GM23338 (cell line): ENCODE data around the gene PTPRN2. TPM values are rescaled to one million over a fixed set of nuclear protein-coding genes. Genes with fewer than 3 reads are reported as not detected.

ENCODE experiments used
- ATAC-seq: fragments of 200-7000 bp; cut with Tn5 transposase; 3 replicates; pipeline ENCODE4 v1.9.1; 2020
- DNase-seq: peaks from one replicate; pipeline ENCODE4 v3.0.0-alpha.2; 2015; ENCODE audit warnings: low spot score
- H2AFZ ChIP-seq: fragments of 200-600 bp; sonication (generic); 2 replicates; pipeline ENCODE4 v1.8.0; 2016; ENCODE audit warnings: antibody characterized with exemption, mild to moderate bottlenecking, moderate library complexity
- H3F3A ChIP-seq: fragments of 200-600 bp; sonication (generic); replicated peaks from 2 replicates; pipeline ENCODE4 v1.8.0; 2017; ENCODE audit warnings: antibody characterized with exemption, mixed run types, low read depth
- H3K27ac ChIP-seq: fragments of 200-600 bp; sonication (generic); 2 replicates; pipeline ENCODE4 v1.6.1; 2016; ENCODE audit warnings: low read depth
- H3K27me3 ChIP-seq: fragments of 200-600 bp; sonication (generic); 2 replicates; pipeline ENCODE4 v1.8.0; 2016; ENCODE audit warnings: mild to moderate bottlenecking, mixed run types, moderate library complexity; ENCODE audit not compliant: insufficient read depth
- H3K36me3 ChIP-seq: fragments of 200-600 bp; sonication (generic); 2 replicates; pipeline ENCODE4 v1.8.0; 2016; ENCODE audit warnings: mild to moderate bottlenecking; ENCODE audit not compliant: insufficient read depth
- H3K4me1 ChIP-seq: fragments of 200-600 bp; sonication (generic); 2 replicates; pipeline ENCODE4 v1.8.0; 2016; ENCODE audit warnings: mild to moderate bottlenecking, moderate library complexity; ENCODE audit not compliant: insufficient read depth
- H3K4me2 ChIP-seq: fragments of 200-600 bp; sonication (generic); 2 replicates; pipeline ENCODE4 v1.7.1; 2017; ENCODE audit warnings: mixed run types
- H3K4me3 ChIP-seq: fragments of 200-600 bp; sonication (generic); 2 replicates; pipeline ENCODE4 v1.6.1; 2016; ENCODE audit warnings: mixed run types
- H3K79me2 ChIP-seq: fragments of 200-600 bp; sonication (generic); replicated peaks from 2 replicates; pipeline ENCODE4 v1.8.0; 2017; ENCODE audit warnings: mild to moderate bottlenecking; ENCODE audit not compliant: insufficient read depth
- H3K9me2 ChIP-seq: fragments of 200-600 bp; sonication (generic); 2 replicates; pipeline ENCODE4 v1.8.0; 2017; ENCODE audit not compliant: insufficient read depth
- H4K20me1 ChIP-seq: fragments of 200-600 bp; sonication (generic); replicated peaks from 2 replicates; pipeline ENCODE4 v1.8.0; 2017; ENCODE audit warnings: mild to moderate bottlenecking; ENCODE audit not compliant: insufficient read depth
- H3K27ac Mint-ChIP-seq: 2 replicates; pipeline ENCODE4 v1.8.0; 2020; ENCODE audit warnings: inconsistent platforms, mild to moderate bottlenecking, moderate library complexity, mixed read lengths
- H3K27me3 Mint-ChIP-seq: 3 replicates; pipeline ENCODE4 v1.8.0; 2022; ENCODE audit warnings: low read depth, mild to moderate bottlenecking, moderate library complexity, mixed read lengths, inconsistent platforms; ENCODE audit not compliant: insufficient read depth, poor library complexity
- H3K36me3 Mint-ChIP-seq: 3 replicates; pipeline ENCODE4 v1.8.0; 2021; ENCODE audit warnings: low read depth, mild to moderate bottlenecking, inconsistent platforms, moderate library complexity, mixed read lengths
- H3K4me1 Mint-ChIP-seq: 3 replicates; pipeline ENCODE4 v1.8.0; 2020; ENCODE audit warnings: mild to moderate bottlenecking, inconsistent platforms, mixed read lengths
- H3K4me3 Mint-ChIP-seq: 3 replicates; pipeline ENCODE4 v1.8.0; 2021; ENCODE audit warnings: moderate library complexity, mild to moderate bottlenecking, inconsistent platforms, mixed read lengths
- H3K9me3 Mint-ChIP-seq: 3 replicates; pipeline ENCODE4 v1.8.0; 2020; ENCODE audit warnings: moderate library complexity, mild to moderate bottlenecking, inconsistent platforms, mixed read lengths
- CREB1 ChIP-seq: fragments of 250-450 bp; sonication (Bioruptor Pico); IDR thresholded peaks from 2 replicates; pipeline ENCODE4 v1.5.0; 2020; ENCODE audit warnings: low read depth, mild to moderate bottlenecking, moderate library complexity
- EZH2 ChIP-seq: fragments of 200-600 bp; sonication (generic); IDR thresholded peaks from one replicate; pipeline ENCODE4 v1.8.0; 2017; ENCODE audit warnings: antibody characterized with exemption, mild to moderate bottlenecking, low read depth; ENCODE audit not compliant: unreplicated experiment
- EZH2phosphoT487 ChIP-seq: fragments of 200-600 bp; sonication (generic); IDR thresholded peaks from one replicate; pipeline ENCODE4 v1.8.1; 2018; ENCODE audit warnings: antibody characterized with exemption; ENCODE audit not compliant: unreplicated experiment
- NANOG ChIP-seq: IDR thresholded peaks from 2 replicates; pipeline ENCODE4 v1.6.1; 2016; ENCODE audit warnings: antibody characterized with exemption, borderline replicate concordance
- POLR2AphosphoS5 ChIP-seq: IDR thresholded peaks from 2 replicates; pipeline ENCODE4 v1.6.1; 2016; ENCODE audit warnings: antibody characterized with exemption, low read depth
- REST ChIP-seq: IDR thresholded peaks from one replicate; pipeline ENCODE4 v1.6.1; 2018; ENCODE audit warnings: antibody characterized with exemption; ENCODE audit not compliant: unreplicated experiment
- STAT1 ChIP-seq: IDR thresholded peaks from one replicate; pipeline ENCODE4 v1.6.1; 2016; ENCODE audit warnings: antibody characterized with exemption; ENCODE audit not compliant: unreplicated experiment
- ZNF331 ChIP-seq: fragments of 250-450 bp; sonication (Bioruptor Pico); IDR thresholded peaks from 2 replicates; pipeline ENCODE4 v1.5.0; 2020; ENCODE audit warnings: low read depth, mild to moderate bottlenecking, moderate library complexity
- polyA plus RNA-seq: library from polyadenylated mRNA; unstranded; fragments of >200 nt; fragmentation: Nextera tagmentation; extraction: Ambion mirVana; gene quantifications from 2 replicates; pipeline ENCODE4 v1.2.1, GENCODE V29; 2016
- total RNA-seq: library from RNA; depleted of rRNA; stranded (reverse); fragments of >200 nt; shearing (Covaris generic); gene quantifications from 2 replicates; pipeline ENCODE4 v1.2.3, GENCODE V29; 2014
- TF ChIP-seq, protein P1 (sequence below): fragments of 250-450 bp; sonication (Bioruptor Pico); IDR thresholded peaks from 2 replicates; pipeline ENCODE4 v1.5.0; 2020; ENCODE audit warnings: mild to moderate bottlenecking, moderate library complexity

The PTPRN2 gene
- total and polyA plus RNA-seq, 2 experiments from 2014 or later = 0.87 to 4.0 TPM

GRCh38 chr7:157803906-157804305 is 783.7 kb downstream of the PTPRN2 start (continued):
- TF ChIP-seq, protein P1, sequence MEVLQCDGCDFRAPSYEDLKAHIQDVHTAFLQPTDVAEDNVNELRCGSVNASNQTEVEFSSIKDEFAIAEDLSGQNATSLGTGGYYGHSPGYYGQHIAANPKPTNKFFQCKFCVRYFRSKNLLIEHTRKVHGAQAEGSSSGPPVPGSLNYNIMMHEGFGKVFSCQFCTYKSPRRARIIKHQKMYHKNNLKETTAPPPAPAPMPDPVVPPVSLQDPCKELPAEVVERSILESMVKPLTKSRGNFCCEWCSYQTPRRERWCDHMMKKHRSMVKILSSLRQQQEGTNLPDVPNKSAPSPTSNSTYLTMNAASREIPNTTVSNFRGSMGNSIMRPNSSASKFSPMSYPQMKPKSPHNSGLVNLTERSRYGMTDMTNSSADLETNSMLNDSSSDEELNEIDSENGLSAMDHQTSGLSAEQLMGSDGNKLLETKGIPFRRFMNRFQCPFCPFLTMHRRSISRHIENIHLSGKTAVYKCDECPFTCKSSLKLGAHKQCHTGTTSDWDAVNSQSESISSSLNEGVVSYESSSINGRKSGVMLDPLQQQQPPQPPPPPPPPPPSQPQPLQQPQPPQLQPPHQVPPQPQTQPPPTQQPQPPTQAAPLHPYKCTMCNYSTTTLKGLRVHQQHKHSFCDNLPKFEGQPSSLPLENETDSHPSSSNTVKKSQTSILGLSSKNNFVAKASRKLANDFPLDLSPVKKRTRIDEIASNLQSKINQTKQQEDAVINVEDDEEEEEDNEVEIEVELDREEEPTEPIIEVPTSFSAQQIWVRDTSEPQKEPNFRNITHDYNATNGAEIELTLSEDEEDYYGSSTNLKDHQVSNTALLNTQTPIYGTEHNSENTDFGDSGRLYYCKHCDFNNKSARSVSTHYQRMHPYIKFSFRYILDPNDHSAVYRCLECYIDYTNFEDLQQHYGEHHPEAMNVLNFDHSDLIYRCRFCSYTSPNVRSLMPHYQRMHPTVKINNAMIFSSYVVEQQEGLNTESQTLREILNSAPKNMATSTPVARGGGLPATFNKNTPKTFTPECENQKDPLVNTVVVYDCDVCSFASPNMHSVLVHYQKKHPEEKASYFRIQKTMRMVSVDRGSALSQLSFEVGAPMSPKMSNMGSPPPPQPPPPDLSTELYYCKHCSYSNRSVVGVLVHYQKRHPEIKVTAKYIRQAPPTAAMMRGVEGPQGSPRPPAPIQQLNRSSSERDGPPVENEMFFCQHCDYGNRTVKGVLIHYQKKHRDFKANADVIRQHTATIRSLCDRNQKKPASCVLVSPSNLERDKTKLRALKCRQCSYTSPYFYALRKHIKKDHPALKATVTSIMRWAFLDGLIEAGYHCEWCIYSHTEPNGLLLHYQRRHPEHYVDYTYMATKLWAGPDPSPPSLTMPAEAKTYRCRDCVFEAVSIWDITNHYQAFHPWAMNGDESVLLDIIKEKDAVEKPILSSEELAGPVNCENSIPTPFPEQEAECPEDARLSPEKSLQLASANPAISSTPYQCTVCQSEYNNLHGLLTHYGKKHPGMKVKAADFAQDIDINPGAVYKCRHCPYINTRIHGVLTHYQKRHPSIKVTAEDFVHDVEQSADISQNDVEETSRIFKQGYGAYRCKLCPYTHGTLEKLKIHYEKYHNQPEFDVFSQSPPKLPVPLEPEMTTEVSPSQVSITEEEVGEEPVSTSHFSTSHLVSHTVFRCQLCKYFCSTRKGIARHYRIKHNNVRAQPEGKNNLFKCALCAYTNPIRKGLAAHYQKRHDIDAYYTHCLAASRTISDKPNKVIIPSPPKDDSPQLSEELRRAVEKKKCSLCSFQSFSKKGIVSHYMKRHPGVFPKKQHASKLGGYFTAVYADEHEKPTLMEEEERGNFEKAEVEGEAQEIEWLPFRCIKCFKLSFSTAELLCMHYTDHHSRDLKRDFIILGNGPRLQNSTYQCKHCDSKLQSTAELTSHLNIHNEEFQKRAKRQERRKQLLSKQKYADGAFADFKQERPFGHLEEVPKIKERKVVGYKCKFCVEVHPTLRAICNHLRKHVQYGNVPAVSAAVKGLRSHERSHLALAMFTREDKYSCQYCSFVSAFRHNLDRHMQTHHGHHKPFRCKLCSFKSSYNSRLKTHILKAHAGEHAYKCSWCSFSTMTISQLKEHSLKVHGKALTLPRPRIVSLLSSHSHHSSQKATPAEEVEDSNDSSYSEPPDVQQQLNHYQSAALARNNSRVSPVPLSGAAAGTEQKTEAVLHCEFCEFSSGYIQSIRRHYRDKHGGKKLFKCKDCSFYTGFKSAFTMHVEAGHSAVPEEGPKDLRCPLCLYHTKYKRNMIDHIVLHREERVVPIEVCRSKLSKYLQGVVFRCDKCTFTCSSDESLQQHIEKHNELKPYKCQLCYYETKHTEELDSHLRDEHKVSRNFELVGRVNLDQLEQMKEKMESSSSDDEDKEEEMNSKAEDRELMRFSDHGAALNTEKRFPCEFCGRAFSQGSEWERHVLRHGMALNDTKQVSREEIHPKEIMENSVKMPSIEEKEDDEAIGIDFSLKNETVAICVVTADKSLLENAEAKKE (CRISPR knock-in tag) = no peak
- TF ChIP-seq EZH2phosphoT487 (no peak), ZNF331 (CRISPR knock-in tag) (no peak)

DNA sequence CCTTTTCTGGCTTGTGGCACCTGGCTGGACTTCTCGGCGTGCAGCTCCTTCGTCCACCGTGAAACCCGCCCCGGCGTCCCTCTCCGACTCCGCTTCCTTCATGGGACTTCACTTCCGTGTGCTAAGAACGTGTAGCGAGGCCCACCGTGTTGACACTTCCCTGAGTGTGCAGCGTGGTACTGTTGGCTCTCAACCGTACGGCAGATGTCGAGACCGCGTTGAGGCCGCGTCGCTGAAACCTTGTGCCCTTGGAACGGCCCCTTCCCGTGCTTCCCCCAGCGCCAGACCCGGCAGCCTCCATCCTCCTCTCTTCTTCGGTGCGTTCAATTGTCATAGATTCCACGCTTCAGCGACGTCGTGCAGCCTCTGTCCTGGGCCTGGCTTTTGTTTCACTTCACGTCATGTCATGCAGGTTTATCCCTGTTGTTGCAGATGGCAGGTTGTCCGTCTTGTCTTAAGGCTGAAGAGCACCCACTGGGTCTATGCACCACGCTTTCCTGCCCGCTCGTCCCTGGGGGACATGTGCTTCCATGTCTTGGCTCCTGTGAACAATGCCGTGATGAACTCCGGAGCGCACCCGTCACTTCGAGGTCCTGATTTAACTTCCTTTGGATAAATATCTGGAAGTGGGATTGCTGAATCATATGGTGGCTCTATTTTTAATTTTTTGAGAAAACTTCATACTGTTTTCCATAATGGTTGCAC is 785.5 kb downstream of the PTPRN2 start:
- Mint-ChIP-seq H3K27me3 (peaks cover 16% of the 10 kb centered on the region), H3K9me3 (peaks cover 95% of the 10 kb centered on the region), H3K36me3 (peaks cover 57% of the 10 kb centered on the region), H3K27ac (no peak overlapping the region), H3K4me1 (no peaks in the 10 kb centered on the region; the same call in 2 of the 3 replicates), H3K4me3 (no peak overlapping the region)
- no peaks in the 10 kb centered on the region for H4K20me1 ChIP-seq
- H3K4me1 ChIP-seq = no peaks in the 10 kb centered on the region
- DNase-seq = no peak
- TF ChIP-seq NANOG = no peak
- no peak for TF ChIP-seq EZH2
- TF ChIP-seq POLR2AphosphoS5 = no peak
- no peak for TF ChIP-seq REST
- no peak for TF ChIP-seq CREB1 (CRISPR knock-in tag)
- no peak for TF ChIP-seq EZH2phosphoT487
- TF ChIP-seq STAT1 = no peak
- H3K4me2 ChIP-seq = no peak overlapping the region
- no peak for ATAC-seq
- H3K27ac ChIP-seq = no peak overlapping the region
- no peak overlapping the region for H2AFZ ChIP-seq
- H3K9me2 ChIP-seq = no peaks in the 10 kb centered on the region
- no peaks in the 10 kb centered on the region for H3K36me3 ChIP-seq
- no peaks in the 10 kb centered on the region for H3K27me3 ChIP-seq
- H3K4me3 ChIP-seq = no peak overlapping the region
- no peaks in the 10 kb centered on the region for H3K79me2 ChIP-seq
- H3F3A ChIP-seq = no peaks in the 10 kb centered on the region
